Astrocyte (in vitro differentiated cells and primary cell): ENCODE data around the gene BRAP. TPM values are rescaled to one million over a fixed set of nuclear protein-coding genes. Genes with fewer than 3 reads are reported as not detected.
A peak's percentile ranks its signal among the peaks of the same experiment; 100 is the strongest.

Experiments
- DNase-seq: peaks from one replicate; pipeline ENCODE4 v3.0.0-alpha.2; 2010; ENCODE audit warnings: low read depth
- FAIRE-seq: peaks from 2 replicates; lab custom pipeline; 2011; peaks lifted over from hg19 to GRCh38; lab: Jason Lieb, UNC
- H2AFZ ChIP-seq: 2 replicates; pipeline ENCODE4 v1.6.0; 2012; ENCODE audit warnings: low read depth, low read length, inconsistent platforms
- H3K27ac ChIP-seq: 2 replicates; pipeline ENCODE4 v1.5.1; 2011; ENCODE audit warnings: low read depth, low read length, inconsistent platforms
- H3K27me3 ChIP-seq: 2 replicates; pipeline ENCODE4 v1.6.0; 2011; ENCODE audit warnings: low read length, inconsistent platforms; ENCODE audit not compliant: insufficient read depth
- H3K36me3 ChIP-seq: 2 replicates; pipeline ENCODE4 v1.5.1; 2011; ENCODE audit warnings: low read length, inconsistent platforms; ENCODE audit not compliant: insufficient read depth
- H3K4me1 ChIP-seq: 2 replicates; pipeline ENCODE4 v1.5.1; 2011; ENCODE audit warnings: low read length, inconsistent platforms; ENCODE audit not compliant: insufficient read depth
- H3K4me2 ChIP-seq: 2 replicates; pipeline ENCODE4 v1.6.0; 2012; ENCODE audit warnings: low read length, inconsistent platforms
- H3K4me3 ChIP-seq: 2 replicates; pipeline ENCODE4 v1.5.1; 2011; ENCODE audit warnings: low read depth, mild to moderate bottlenecking, low read length, inconsistent platforms; ENCODE audit not compliant: insufficient read depth
- H3K79me2 ChIP-seq: 2 replicates; pipeline ENCODE4 v1.6.0; 2012; ENCODE audit warnings: mild to moderate bottlenecking, low read length, inconsistent platforms; ENCODE audit not compliant: insufficient read depth
- H3K9ac ChIP-seq: 2 replicates; pipeline ENCODE4 v1.6.0; 2012; ENCODE audit warnings: mild to moderate bottlenecking, low read length, inconsistent platforms
- H3K9me3 ChIP-seq: 2 replicates; pipeline ENCODE4 v1.5.1; 2012; ENCODE audit warnings: low read depth, mild to moderate bottlenecking, low read length, inconsistent platforms; ENCODE audit not compliant: insufficient read depth
- H4K20me1 ChIP-seq: 2 replicates; pipeline ENCODE4 v1.6.0; 2012; ENCODE audit warnings: low read length, inconsistent platforms; ENCODE audit not compliant: insufficient read depth
- H3K27ac Mint-ChIP-seq: one replicate; pipeline ENCODE4 v1.8.0; 2021; ENCODE audit warnings: mild to moderate bottlenecking, mixed read lengths; ENCODE audit not compliant: unreplicated experiment
- H3K27me3 Mint-ChIP-seq: one replicate; pipeline ENCODE4 v1.8.0; 2021; ENCODE audit warnings: low read depth, mixed read lengths; ENCODE audit not compliant: unreplicated experiment
- H3K36me3 Mint-ChIP-seq: one replicate; pipeline ENCODE4 v1.8.0; 2021; ENCODE audit warnings: low read depth, mixed read lengths; ENCODE audit not compliant: unreplicated experiment
- H3K4me1 Mint-ChIP-seq: one replicate; pipeline ENCODE4 v1.8.0; 2021; ENCODE audit warnings: low read depth, mixed read lengths; ENCODE audit not compliant: unreplicated experiment
- H3K4me3 Mint-ChIP-seq: one replicate; pipeline ENCODE4 v1.8.0; 2021; ENCODE audit warnings: mild to moderate bottlenecking, moderate library complexity, mixed read lengths; ENCODE audit not compliant: unreplicated experiment
- H3K9me3 Mint-ChIP-seq: one replicate; pipeline ENCODE4 v1.8.0; 2021; ENCODE audit warnings: mild to moderate bottlenecking, mixed read lengths; ENCODE audit not compliant: unreplicated experiment
- CTCF ChIP-seq: IDR thresholded peaks from 2 replicates; pipeline ENCODE4 v1.5.1; 2011; ENCODE audit warnings: low read depth, mild to moderate bottlenecking, inconsistent platforms, low read length, moderate library complexity; ENCODE audit not compliant: insufficient read depth
- EZH2 ChIP-seq: IDR thresholded peaks from 2 replicates; pipeline ENCODE4 v1.6.1; 2012; ENCODE audit warnings: mild to moderate bottlenecking, low read length, inconsistent platforms; ENCODE audit not compliant: insufficient read depth
- total RNA-seq: library from RNA; stranded (reverse); gene quantifications from 2 replicates; pipeline ENCODE4 v1.2.1, GENCODE V29; 2021

The BRAP gene
- total RNA-seq, 1 donor from 2014 or later = 24.8 TPM

DNA sequence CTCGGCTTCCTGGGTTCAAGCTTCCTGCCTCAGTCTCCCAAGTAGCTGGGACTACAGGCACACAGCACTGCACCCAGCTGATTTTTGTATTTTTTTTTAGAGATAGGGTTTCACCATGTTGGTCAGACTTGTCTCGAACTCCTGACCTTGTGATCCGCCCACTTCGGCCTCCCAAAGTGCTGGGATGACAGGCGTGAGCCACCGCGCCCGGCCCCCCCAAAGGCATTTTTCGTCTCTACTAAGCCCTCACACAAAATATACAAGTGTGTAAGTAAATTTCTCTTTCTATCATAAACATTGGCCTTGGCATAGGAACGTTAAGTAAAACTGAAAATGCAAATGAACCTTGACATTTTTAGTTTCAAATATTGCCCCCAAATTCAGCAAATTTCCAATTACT lies 2.2 kb upstream of the BRAP start:
- Histone ChIP-seq H3K27ac (no peak overlapping the region), H3K27me3 (no peaks in the 10 kb centered on the region), H3K4me2 (no peak overlapping the region), H3K4me3 (no peak overlapping the region), H3K9ac (no peak overlapping the region), H2AFZ (no peak overlapping the region), H3K4me1 (peaks cover 18% of the 10 kb centered on the region), H4K20me1 (peaks cover 23% of the 10 kb centered on the region), H3K9me3 (no peaks in the 10 kb centered on the region), H3K79me2 (peaks cover 44% of the 10 kb centered on the region), H3K36me3 (no peaks in the 10 kb centered on the region)
- Mint-ChIP-seq H3K27me3 (no peaks in the 10 kb centered on the region), H3K4me3 (no peak overlapping the region), H3K9me3 (no peaks in the 10 kb centered on the region), H3K4me1 (peaks cover 14% of the 10 kb centered on the region), H3K36me3 (peaks cover 12% of the 10 kb centered on the region), H3K27ac (no peak overlapping the region)
- no peak for FAIRE-seq
- DNase-seq = no peak
- no peak for TF ChIP-seq EZH2
- TF ChIP-seq CTCF = no peak

- FAIRE-seq = no peak
- H3K4me3 ChIP-seq = no peak overlapping the region
- Mint-ChIP-seq H3K36me3 (peaks cover 8% of the 10 kb centered on the region), H3K27me3 (no peaks in the 10 kb centered on the region), H3K4me1 (peaks cover 14% of the 10 kb centered on the region), H3K27ac (no peak overlapping the region), H3K9me3 (no peaks in the 10 kb centered on the region), H3K4me3 (peak overlapping the region; percentile 99)
- H3K4me2 ChIP-seq = peak overlapping the region; percentile 98
- no peak overlapping the region for H2AFZ ChIP-seq
- peak overlapping the region; percentile 95 for H3K9ac ChIP-seq
- H3K27me3 ChIP-seq = no peaks in the 10 kb centered on the region
- no peaks in the 10 kb centered on the region for H3K9me3 ChIP-seq
- peaks cover 49% of the 10 kb centered on the region for H3K79me2 ChIP-seq
- H3K36me3 ChIP-seq = no peaks in the 10 kb centered on the region
- H3K27ac ChIP-seq = no peak overlapping the region
- peaks cover 26% of the 10 kb centered on the region for H4K20me1 ChIP-seq
- DNase-seq = no peak
- peaks cover 18% of the 10 kb centered on the region for H3K4me1 ChIP-seq
- no peak for TF ChIP-seq CTCF
These were observed 1.5 kb upstream of the BRAP start for GRCh38 chr12:111687255-111687654.

DNA sequence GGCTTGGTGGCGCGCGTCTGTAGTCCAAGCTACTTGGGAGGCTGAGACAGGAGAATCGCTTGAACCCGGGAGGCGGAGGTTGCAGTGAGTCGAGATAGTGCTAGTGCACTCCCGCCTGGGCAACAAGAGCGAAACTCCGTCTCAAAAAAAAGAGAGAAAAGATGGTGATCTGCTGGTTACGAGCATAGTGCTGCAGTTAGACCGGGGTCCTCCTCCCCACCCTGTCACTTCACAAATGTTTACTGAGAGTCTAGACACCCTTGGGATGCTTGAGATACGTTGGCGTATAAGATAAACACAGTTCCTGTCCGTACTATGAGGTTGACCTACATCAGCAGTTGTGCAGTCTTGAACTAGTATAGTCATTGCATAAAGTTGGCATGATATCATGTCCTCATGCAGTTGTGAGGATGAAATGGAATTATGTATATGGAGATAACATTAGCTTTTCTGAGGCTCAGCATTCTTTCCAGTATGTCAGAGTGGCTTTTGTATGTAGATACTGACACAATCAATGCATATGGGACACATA lies 884 bp upstream of the BRAP start:
- H3K4me2 ChIP-seq = peak overlapping the region; percentile 98
- Mint-ChIP-seq H3K9me3 (no peaks in the 10 kb centered on the region), H3K4me3 (peak overlapping the region; percentile 99), H3K36me3 (peaks cover 7% of the 10 kb centered on the region), H3K27me3 (no peaks in the 10 kb centered on the region), H3K27ac (peak overlapping the region; percentile 94), H3K4me1 (peaks cover 14% of the 10 kb centered on the region)
- peaks cover 26% of the 10 kb centered on the region for H4K20me1 ChIP-seq
- peaks cover 18% of the 10 kb centered on the region for H3K4me1 ChIP-seq
- peaks cover 53% of the 10 kb centered on the region for H3K79me2 ChIP-seq
- H3K36me3 ChIP-seq = peaks cover 4% of the 10 kb centered on the region
- no peak for TF ChIP-seq EZH2
- no peak for TF ChIP-seq CTCF
- no peak for FAIRE-seq
- no peak for DNase-seq
- peak overlapping the region; percentile 76 for H3K27ac ChIP-seq
- H3K9me3 ChIP-seq = no peaks in the 10 kb centered on the region
- H3K9ac ChIP-seq = peak overlapping the region; percentile 95
- peak overlapping the region; percentile 99 for H3K4me3 ChIP-seq
- H2AFZ ChIP-seq = peak overlapping the region; percentile 95
- no peaks in the 10 kb centered on the region for H3K27me3 ChIP-seq
